Mesothelial cell of epicardium (in vitro differentiated cells): ENCODE data around the gene USP43. TPM values are rescaled to one million over a fixed set of nuclear protein-coding genes. Genes with fewer than 3 reads are reported as not detected.

ENCODE experiments used
- DNase-seq, 2 experiments: peaks; one replicate each; pipeline ENCODE4 v3.0.0; 2021; ENCODE audit warnings: low spot score in 2 of 2; ENCODE audit not compliant: unreplicated experiment in 2 of 2
- H3K27ac Mint-ChIP-seq: 2 replicates; pipeline ENCODE4 v1.8.0; 2021; ENCODE audit warnings: mixed read lengths
- H3K27me3 Mint-ChIP-seq: 2 replicates; pipeline ENCODE4 v1.8.0; 2021; ENCODE audit warnings: low read depth, mixed read lengths
- H3K36me3 Mint-ChIP-seq: 2 replicates; pipeline ENCODE4 v1.8.0; 2021; ENCODE audit warnings: mixed read lengths
- H3K4me1 Mint-ChIP-seq: 2 replicates; pipeline ENCODE4 v1.8.0; 2021; ENCODE audit warnings: mixed read lengths
- H3K4me3 Mint-ChIP-seq: 2 replicates; pipeline ENCODE4 v1.8.0; 2021; ENCODE audit warnings: mild to moderate bottlenecking, moderate library complexity, mixed read lengths
- H3K9me3 Mint-ChIP-seq: 2 replicates; pipeline ENCODE4 v1.8.0; 2021; ENCODE audit warnings: mixed read lengths
- CTCF ChIP-seq: fragments of 200-600 bp; sonication (generic); IDR thresholded peaks from one replicate; pipeline ENCODE4 v1.5.0; 2021; ENCODE audit warnings: antibody characterized with exemption; ENCODE audit not compliant: unreplicated experiment
- total RNA-seq: library from RNA; stranded (reverse); gene quantifications from 3 replicates; pipeline ENCODE4 v1.2.1, GENCODE V29; 2021

The USP43 gene
- total RNA-seq, 1 donor from 2014 or later: 8.9 TPM

DNA sequence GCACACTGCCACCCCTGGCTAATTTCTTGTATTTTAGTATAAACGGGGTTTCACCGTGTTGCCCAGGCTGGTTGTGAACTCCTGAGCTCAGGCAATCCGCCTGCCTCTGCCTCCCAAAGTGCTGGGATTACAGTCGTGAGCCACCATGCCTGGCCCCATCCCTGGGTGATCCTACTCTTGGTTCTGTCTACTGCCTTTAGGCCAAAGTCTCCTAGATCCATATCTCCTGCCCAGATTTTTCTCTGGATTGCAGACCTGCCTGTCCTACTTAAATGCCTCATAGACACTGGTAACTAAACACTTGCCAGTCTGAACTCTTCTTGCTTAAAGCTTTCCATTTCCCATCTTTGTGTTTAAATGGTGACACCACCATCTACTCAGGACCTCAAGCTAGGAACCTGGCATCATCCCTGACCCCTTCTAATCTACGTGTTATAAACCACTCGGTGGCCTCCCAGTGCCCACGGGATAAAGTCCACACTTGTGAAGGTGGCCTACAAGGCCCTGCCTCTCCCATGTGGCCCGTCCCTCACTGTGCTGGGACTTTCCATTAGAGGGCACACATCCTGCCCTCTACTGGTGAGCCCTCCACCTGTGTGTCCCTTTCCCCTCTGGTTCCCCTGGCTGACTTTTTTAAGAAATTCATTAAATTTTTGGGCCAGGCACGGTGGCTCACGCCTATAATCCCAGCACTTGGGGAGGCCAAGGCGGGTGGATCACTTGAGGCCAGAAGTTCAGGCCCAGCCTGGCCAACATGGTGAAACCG lies 51.1 kb downstream of the USP43 start:
- H3K27me3 Mint-ChIP-seq: no peaks in the 10 kb centered on the region
- H3K36me3 Mint-ChIP-seq: peaks cover 39% of the 10 kb centered on the region
- H3K9me3 Mint-ChIP-seq: peaks cover 13% of the 10 kb centered on the region
- no peak for TF ChIP-seq CTCF
- no peak overlapping the region for H3K4me3 Mint-ChIP-seq
- H3K4me1 Mint-ChIP-seq: no peaks in the 10 kb centered on the region
- no peak overlapping the region for H3K27ac Mint-ChIP-seq
- DNase-seq: no peak

DNA sequence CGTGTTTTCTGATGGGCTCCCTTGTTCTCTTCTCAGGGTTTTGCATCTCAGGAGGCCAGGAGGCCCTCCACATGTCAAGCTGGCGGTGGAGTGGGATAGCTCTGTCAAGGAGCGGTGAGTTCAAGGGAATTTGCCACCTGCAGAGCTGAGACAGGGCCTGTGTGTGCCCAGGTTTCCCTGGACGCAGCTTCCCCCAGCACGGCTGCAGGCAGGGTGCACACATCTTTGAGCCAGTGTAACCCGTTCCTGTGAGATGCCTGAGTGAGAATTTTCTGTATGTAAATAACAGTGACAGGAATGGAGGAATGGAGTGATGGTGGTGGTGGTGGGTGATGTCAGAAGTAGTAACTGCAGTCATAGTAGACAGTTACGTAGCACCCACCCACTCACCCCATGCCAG lies 54.8 kb downstream of the USP43 start:
- Mint-ChIP-seq H3K4me1 (no peaks in the 10 kb centered on the region), H3K36me3 (peaks cover 28% of the 10 kb centered on the region), H3K4me3 (no peak overlapping the region), H3K9me3 (peaks cover 13% of the 10 kb centered on the region), H3K27me3 (no peaks in the 10 kb centered on the region), H3K27ac (no peak overlapping the region)
- DNase-seq: no peak
- no peak for TF ChIP-seq CTCF

DNA sequence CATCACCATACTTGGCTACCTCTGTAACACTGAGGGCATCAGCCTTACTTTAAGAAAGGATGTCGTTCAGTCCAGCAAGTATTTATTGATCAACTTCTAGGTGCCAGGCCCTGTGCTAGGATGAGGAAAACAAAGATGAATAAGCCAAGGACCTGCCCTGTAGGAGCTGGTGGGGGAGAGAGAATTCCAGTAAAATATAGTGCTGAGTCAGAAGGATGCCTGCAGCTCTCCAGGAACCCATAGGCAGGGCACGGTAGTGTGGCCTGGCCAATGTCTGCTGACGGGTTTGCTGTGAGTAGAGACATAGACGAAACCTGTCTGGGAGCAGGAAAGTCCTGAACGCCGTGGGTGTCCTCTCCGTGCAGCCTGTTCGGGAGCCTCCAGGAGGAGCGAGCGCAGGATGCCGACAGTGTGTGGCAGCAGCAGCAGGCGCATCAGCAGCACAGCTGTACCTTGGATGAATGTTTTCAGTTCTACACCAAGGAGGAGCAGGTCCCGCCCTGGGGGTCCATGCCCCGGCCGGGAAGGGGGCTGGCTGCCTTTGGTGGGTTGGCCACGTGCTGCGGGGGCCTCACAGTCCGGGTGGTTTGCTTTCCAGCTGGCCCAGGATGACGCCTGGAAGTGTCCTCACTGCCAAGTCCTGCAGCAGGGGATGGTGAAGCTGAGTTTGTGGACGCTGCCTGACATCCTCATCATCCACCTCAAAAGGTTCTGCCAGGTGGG lies 55.6 kb downstream of the USP43 start:
- no peak overlapping the region for H3K27ac Mint-ChIP-seq
- DNase-seq: no peak
- H3K9me3 Mint-ChIP-seq: peaks cover 9% of the 10 kb centered on the region
- H3K27me3 Mint-ChIP-seq: no peaks in the 10 kb centered on the region
- no peak for TF ChIP-seq CTCF
- H3K4me3 Mint-ChIP-seq: no peak overlapping the region
- no peaks in the 10 kb centered on the region for H3K4me1 Mint-ChIP-seq
- H3K36me3 Mint-ChIP-seq: peaks cover 22% of the 10 kb centered on the region

DNA sequence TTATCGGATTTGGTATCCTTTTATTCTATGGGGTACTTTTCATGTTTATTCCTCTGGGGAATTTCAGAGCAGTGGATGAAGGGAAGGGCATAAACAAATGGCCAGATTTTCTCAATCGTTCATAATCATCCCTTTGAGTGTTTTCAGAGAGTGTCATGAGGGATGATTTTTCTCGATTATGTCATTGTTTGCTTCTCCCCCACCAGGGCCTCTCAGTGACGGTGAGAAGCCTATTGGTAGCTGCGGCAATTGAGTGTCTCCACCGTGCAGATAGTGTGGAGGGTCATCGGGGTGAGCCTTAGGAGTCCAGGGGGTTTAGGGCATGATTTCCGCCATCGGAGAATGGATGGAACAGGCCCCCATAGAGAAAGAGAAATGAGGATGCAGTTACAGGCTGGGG lies 57.2 kb downstream of the USP43 start:
- H3K27ac Mint-ChIP-seq: no peak overlapping the region
- no peak for DNase-seq
- no peaks in the 10 kb centered on the region for H3K27me3 Mint-ChIP-seq
- no peaks in the 10 kb centered on the region for H3K4me1 Mint-ChIP-seq
- peaks cover 12% of the 10 kb centered on the region for H3K36me3 Mint-ChIP-seq
- TF ChIP-seq CTCF: no peak
- peaks cover 5% of the 10 kb centered on the region for H3K9me3 Mint-ChIP-seq
- no peak overlapping the region for H3K4me3 Mint-ChIP-seq

GRCh38 chr17:9702914-9703780 lies 57.8 kb downstream of the USP43 start:
- Mint-ChIP-seq H3K27ac (no peak overlapping the region), H3K36me3 (peaks cover 11% of the 10 kb centered on the region), H3K27me3 (no peaks in the 10 kb centered on the region), H3K9me3 (peaks cover 6% of the 10 kb centered on the region), H3K4me1 (no peaks in the 10 kb centered on the region), H3K4me3 (no peak overlapping the region)
- DNase-seq: no peak
- no peak for TF ChIP-seq CTCF
